ENCODE data around the gene IL1R2. TPM values are rescaled to one million over a fixed set of nuclear protein-coding genes. Genes with fewer than 3 reads are reported as not detected.

Gene IL1R2
- total RNA-seq, 1 experiment from 2014 or later = 0.22 TPM

- H3K4me1 Mint-ChIP-seq = peaks cover 4% of the 10 kb centered on the region
- no peak for DNase-seq (ENCODE audit: low spot score)
- ATAC-seq = no peak; the same call in 1 of the 2 replicates
- peaks cover 7% of the 10 kb centered on the region for H3K9me3 Mint-ChIP-seq
- ChIA-PET CTCF (interaction anchor here (0.8 to 2.1 kb wide), 5 partner anchors 12 to 232 kb away, joined by 6 to 8 read pairs (median 7); no protein-coding TSS in a partner anchor), POLR2A (no interaction called here)
- H3K27ac Mint-ChIP-seq = no peak overlapping the region
- no peak overlapping the region for H3K4me3 Mint-ChIP-seq
- H3K27me3 Mint-ChIP-seq (ENCODE audit: low read depth) = no peaks in the 10 kb centered on the region
- H3K36me3 Mint-ChIP-seq = no peaks in the 10 kb centered on the region
- TF ChIP-seq SOX15 (CRISPR knock-in tag; IDR thresholded peaks at IDR 0.05) (no peak), ZNF219 (CRISPR knock-in tag; IDR thresholded peaks at IDR 0.05; ENCODE audit: borderline replicate concordance) (no peak), HMGA2 (CRISPR knock-in tag; IDR thresholded peaks at IDR 0.05) (no peak), NR1H2 (CRISPR knock-in tag; IDR thresholded peaks at IDR 0.05) (no peak), AFF4 (CRISPR knock-in tag; IDR thresholded peaks at IDR 0.05; ENCODE audit: borderline replicate concordance) (no peak), FOXP4 (CRISPR knock-in tag; IDR thresholded peaks at IDR 0.05) (no peak), GABPB1 (CRISPR knock-in tag; IDR thresholded peaks at IDR 0.05) (no peak), ZSCAN18 (CRISPR knock-in tag; IDR thresholded peaks at IDR 0.05) (no peak), MXD4 (CRISPR knock-in tag; IDR thresholded peaks at IDR 0.05; ENCODE audit: borderline replicate concordance) (no peak), TEAD4 (CRISPR knock-in tag; IDR thresholded peaks at IDR 0.05) (no peak), FOXP1 (CRISPR knock-in tag; IDR thresholded peaks at IDR 0.05; ENCODE audit: borderline replicate concordance) (no peak), TCF7 (CRISPR knock-in tag; IDR thresholded peaks at IDR 0.05; ENCODE audit: low read depth) (no peak), JUN (CRISPR knock-in tag; IDR thresholded peaks at IDR 0.05) (no peak)
- TF ChIP-seq, protein P1, sequence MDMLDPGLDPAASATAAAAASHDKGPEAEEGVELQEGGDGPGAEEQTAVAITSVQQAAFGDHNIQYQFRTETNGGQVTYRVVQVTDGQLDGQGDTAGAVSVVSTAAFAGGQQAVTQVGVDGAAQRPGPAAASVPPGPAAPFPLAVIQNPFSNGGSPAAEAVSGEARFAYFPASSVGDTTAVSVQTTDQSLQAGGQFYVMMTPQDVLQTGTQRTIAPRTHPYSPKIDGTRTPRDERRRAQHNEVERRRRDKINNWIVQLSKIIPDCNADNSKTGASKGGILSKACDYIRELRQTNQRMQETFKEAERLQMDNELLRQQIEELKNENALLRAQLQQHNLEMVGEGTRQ (CRISPR knock-in tag; IDR thresholded peaks at IDR 0.05) = no peak
- TF ChIP-seq, protein P2, sequence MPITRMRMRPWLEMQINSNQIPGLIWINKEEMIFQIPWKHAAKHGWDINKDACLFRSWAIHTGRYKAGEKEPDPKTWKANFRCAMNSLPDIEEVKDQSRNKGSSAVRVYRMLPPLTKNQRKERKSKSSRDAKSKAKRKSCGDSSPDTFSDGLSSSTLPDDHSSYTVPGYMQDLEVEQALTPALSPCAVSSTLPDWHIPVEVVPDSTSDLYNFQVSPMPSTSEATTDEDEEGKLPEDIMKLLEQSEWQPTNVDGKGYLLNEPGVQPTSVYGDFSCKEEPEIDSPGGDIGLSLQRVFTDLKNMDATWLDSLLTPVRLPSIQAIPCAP (CRISPR knock-in tag; IDR thresholded peaks at IDR 0.05) = no peak
- TF ChIP-seq, protein P3, sequence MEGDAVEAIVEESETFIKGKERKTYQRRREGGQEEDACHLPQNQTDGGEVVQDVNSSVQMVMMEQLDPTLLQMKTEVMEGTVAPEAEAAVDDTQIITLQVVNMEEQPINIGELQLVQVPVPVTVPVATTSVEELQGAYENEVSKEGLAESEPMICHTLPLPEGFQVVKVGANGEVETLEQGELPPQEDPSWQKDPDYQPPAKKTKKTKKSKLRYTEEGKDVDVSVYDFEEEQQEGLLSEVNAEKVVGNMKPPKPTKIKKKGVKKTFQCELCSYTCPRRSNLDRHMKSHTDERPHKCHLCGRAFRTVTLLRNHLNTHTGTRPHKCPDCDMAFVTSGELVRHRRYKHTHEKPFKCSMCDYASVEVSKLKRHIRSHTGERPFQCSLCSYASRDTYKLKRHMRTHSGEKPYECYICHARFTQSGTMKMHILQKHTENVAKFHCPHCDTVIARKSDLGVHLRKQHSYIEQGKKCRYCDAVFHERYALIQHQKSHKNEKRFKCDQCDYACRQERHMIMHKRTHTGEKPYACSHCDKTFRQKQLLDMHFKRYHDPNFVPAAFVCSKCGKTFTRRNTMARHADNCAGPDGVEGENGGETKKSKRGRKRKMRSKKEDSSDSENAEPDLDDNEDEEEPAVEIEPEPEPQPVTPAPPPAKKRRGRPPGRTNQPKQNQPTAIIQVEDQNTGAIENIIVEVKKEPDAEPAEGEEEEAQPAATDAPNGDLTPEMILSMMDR (IDR thresholded peaks at IDR 0.05) = no peak
- TF ChIP-seq, protein P4, sequence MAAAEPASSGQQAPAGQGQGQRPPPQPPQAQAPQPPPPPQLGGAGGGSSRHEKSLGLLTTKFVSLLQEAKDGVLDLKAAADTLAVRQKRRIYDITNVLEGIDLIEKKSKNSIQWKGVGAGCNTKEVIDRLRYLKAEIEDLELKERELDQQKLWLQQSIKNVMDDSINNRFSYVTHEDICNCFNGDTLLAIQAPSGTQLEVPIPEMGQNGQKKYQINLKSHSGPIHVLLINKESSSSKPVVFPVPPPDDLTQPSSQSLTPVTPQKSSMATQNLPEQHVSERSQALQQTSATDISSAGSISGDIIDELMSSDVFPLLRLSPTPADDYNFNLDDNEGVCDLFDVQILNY (CRISPR knock-in tag; IDR thresholded peaks at IDR 0.05) = no peak
- TF ChIP-seq, protein P5, sequence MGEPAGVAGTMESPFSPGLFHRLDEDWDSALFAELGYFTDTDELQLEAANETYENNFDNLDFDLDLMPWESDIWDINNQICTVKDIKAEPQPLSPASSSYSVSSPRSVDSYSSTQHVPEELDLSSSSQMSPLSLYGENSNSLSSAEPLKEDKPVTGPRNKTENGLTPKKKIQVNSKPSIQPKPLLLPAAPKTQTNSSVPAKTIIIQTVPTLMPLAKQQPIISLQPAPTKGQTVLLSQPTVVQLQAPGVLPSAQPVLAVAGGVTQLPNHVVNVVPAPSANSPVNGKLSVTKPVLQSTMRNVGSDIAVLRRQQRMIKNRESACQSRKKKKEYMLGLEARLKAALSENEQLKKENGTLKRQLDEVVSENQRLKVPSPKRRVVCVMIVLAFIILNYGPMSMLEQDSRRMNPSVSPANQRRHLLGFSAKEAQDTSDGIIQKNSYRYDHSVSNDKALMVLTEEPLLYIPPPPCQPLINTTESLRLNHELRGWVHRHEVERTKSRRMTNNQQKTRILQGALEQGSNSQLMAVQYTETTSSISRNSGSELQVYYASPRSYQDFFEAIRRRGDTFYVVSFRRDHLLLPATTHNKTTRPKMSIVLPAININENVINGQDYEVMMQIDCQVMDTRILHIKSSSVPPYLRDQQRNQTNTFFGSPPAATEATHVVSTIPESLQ (CRISPR knock-in tag; IDR thresholded peaks at IDR 0.05) = no peak
Measured at GRCh38 chr2:102008490-102008889, 16.7 kb downstream of the IL1R2 start.
